Neural cell (in vitro differentiated cells): ENCODE data around the gene RNASEH1.

Experiments used
- CTCF ChIP-seq: fragments of 450-650 bp; IDR thresholded peaks from 2 replicates; pipeline ENCODE4 v1.5.1; 2014; ENCODE audit warnings: antibody characterized with exemption, mild to moderate bottlenecking, moderate library complexity; ENCODE audit not compliant: poor library complexity, severe bottlenecking
- EP300 ChIP-seq: fragments of 450-650 bp; conservative IDR thresholded peaks from 2 replicates; pipeline ENCODE4 v1.6.1; 2014; ENCODE audit warnings: antibody characterized with exemption, mild to moderate bottlenecking, moderate library complexity; ENCODE audit not compliant: poor library complexity, severe bottlenecking
- EZH2 ChIP-seq: fragments of 200-600, 300-800 bp; shearing (Covaris generic), sonication (generic); IDR thresholded peaks from 2 replicates; pipeline ENCODE4 v1.6.1; 2014; ENCODE audit warnings: antibody characterized with exemption, low read length, borderline replicate concordance, mild to moderate bottlenecking; ENCODE audit not compliant: insufficient read depth, poor library complexity, severe bottlenecking
- MXI1 ChIP-seq: fragments of 450-650 bp; conservative IDR thresholded peaks from 2 replicates; pipeline ENCODE4 v1.6.1; 2014; ENCODE audit warnings: antibody characterized with exemption, mild to moderate bottlenecking; ENCODE audit not compliant: poor library complexity, severe bottlenecking
- POLR2AphosphoS5 ChIP-seq: IDR thresholded peaks from 2 replicates; pipeline ENCODE4 v1.6.1; 2012
- RAD21 ChIP-seq: fragments of 450-650 bp; conservative IDR thresholded peaks from 2 replicates; pipeline ENCODE4 v1.6.1; 2014; ENCODE audit warnings: antibody characterized with exemption, mild to moderate bottlenecking, moderate library complexity
- SMC3 ChIP-seq: fragments of 450-650 bp; conservative IDR thresholded peaks from 2 replicates; pipeline ENCODE4 v1.6.1; 2014; ENCODE audit warnings: antibody characterized with exemption, mild to moderate bottlenecking, moderate library complexity; ENCODE audit not compliant: poor library complexity
- TAF1 ChIP-seq: IDR thresholded peaks from 2 replicates; pipeline ENCODE4 v1.6.1; 2012; ENCODE audit warnings: low read depth
- TF ChIP-seq, protein P1 (sequence below): IDR thresholded peaks from 2 replicates; pipeline ENCODE4 v1.6.1; 2012; ENCODE audit warnings: borderline replicate concordance

GRCh38 chr2:3600256-3600855 is 42.2 kb upstream of the RNASEH1 start:
- TF ChIP-seq CTCF (no peak), RAD21 (no peak), TAF1 (no peak), SMC3 (no peak), EP300 (no peak), MXI1 (no peak), EZH2 (no peak), POLR2AphosphoS5 (no peak)
- TF ChIP-seq, protein P1, sequence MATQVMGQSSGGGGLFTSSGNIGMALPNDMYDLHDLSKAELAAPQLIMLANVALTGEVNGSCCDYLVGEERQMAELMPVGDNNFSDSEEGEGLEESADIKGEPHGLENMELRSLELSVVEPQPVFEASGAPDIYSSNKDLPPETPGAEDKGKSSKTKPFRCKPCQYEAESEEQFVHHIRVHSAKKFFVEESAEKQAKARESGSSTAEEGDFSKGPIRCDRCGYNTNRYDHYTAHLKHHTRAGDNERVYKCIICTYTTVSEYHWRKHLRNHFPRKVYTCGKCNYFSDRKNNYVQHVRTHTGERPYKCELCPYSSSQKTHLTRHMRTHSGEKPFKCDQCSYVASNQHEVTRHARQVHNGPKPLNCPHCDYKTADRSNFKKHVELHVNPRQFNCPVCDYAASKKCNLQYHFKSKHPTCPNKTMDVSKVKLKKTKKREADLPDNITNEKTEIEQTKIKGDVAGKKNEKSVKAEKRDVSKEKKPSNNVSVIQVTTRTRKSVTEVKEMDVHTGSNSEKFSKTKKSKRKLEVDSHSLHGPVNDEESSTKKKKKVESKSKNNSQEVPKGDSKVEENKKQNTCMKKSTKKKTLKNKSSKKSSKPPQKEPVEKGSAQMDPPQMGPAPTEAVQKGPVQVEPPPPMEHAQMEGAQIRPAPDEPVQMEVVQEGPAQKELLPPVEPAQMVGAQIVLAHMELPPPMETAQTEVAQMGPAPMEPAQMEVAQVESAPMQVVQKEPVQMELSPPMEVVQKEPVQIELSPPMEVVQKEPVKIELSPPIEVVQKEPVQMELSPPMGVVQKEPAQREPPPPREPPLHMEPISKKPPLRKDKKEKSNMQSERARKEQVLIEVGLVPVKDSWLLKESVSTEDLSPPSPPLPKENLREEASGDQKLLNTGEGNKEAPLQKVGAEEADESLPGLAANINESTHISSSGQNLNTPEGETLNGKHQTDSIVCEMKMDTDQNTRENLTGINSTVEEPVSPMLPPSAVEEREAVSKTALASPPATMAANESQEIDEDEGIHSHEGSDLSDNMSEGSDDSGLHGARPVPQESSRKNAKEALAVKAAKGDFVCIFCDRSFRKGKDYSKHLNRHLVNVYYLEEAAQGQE: no peak
